ENCODE results near the gene PCDHB14.
"Not testable (repeated sequence)": the region's sequence is repeated elsewhere in the genome, so short reads cannot be mapped to it uniquely, and the experiment has no call there.

The PCDHB14 gene

DNA sequence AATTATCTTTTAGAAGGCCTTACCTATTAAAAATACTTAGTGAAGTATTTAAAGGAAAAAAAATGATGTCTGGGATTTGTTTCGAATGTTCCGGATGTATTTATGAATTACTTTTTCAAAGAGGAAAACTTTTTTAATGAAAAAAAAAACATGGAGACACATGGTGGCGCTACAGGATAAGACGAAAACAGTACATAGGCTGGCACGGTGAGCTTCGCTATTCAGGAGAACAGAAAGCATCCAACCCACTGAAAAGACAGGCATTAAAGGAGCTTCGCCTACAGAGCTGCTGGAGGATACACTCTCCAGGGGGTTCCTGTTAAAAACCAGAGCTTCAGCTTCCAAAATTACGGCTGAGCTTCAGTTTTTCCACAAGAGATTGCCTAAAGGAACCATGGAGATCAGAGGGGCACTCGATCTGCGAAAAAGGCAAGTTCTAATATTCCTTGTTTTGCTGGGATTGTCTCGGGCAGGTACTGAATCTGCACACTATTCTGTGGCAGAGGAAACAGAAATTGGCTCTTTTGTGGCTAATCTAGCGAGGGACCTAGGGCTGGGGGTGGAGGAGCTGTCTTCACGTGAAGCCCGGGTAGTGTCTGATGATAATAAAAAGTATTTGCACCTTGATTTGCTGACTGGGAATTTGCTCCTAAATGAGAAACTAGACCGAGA, at the start of gene PCDHB14:
Gene PCDHB14, plus strand, starts transcription at position 232 of the 672 bp plus-strand sequence. Its CDS starts 163 bp downstream, at position 395.
- no peak for DNase-seq (ENCODE audit: low read depth in 2 of 2)

DNA sequence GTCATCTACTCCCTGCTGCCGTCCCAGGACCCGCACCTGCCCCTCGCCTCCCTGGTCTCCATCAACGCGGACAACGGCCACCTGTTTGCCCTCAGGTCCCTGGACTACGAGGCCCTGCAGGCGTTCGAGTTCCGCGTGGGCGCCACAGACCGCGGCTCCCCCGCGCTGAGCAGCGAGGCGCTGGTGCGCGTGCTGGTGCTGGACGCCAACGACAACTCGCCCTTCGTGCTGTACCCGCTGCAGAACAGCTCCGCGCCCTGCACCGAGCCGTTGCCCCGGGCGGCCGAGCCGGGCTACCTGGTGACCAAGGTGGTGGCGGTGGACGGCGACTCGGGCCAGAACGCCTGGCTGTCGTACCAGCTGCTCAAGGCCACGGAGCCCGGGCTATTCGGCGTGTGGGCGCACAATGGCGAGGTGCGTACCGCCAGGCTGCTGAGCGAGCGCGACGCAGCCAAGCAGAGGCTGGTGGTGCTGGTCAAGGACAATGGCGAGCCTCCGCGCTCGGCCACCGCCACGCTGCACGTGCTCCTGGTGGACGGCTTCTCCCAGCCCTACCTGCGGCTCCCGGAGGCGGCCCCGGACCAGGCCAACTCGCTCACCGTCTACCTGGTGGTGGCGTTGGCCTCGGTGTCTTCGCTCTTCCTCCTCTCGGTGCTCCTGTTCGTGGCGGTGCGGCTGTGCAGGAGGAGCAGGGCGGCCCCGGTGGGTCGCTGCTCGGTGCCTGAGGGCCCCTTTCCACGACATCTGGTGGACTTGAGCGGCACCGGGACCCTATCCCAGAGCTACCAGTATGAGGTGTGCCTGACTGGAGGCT, 48.6 kb upstream of the PCDHB14 start:
- not testable (repeated sequence) for DNase-seq (ENCODE audit: low read depth in 2 of 2)

DNA sequence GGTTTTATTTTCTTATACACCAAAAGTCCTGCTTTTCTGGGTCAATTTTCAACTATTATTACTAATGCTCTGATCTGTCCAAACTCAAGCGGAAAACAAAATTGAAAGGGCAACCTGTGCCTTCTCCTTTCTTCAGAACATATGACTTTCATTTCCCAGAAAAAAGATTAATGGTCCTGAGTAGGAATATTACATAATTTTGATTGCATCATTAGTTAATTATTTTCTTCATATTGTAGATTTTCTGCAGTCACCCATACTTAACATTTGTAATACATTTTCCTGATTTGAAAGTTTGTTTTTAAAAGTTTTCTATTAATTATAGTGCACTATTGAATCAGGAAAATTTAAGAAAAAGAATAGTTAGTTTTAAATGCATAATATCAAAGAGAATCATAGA, 47.2 kb upstream of the PCDHB14 start:
- DNase-seq (ENCODE audit: low read depth in 2 of 2), result no peak

DNA sequence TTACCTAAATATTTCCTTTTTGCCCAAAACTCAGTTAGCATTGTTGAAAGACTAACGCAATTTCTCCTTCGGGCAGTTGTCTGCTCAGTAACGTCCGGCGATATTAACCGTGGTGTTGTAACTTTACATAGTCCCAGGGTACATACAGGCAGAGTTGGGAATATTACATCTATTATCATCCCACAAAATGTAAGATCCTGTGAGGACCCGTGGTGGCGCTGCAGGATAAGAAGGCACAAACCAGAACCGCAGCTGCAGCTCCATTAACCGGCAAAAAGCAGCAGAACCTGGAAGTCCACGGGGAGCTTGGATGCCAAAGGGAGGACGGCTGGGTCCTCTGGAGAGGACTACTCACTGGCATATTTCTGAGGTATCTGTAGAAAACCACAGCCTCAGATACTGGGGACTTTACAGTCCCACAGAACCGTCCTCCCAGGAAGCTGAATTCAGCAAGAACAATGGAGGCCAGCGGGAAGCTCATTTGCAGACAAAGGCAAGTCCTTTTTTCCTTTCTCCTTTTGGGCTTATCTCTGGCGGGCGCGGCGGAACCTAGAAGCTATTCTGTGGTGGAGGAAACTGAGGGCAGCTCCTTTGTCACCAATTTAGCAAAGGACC, 45.5 kb upstream of the PCDHB14 start, which contains the start of gene PCDHB8:
Gene PCDHB8, plus strand, starts transcription at position 214 of the 615 bp plus-strand sequence. Its CDS starts 245 bp downstream, at position 459.
- not testable (repeated sequence) for DNase-seq (ENCODE audit: low read depth in 2 of 2)

- not testable (repeated sequence) for DNase-seq (ENCODE audit: low read depth in 2 of 2)
These were observed 43.8 kb upstream of the PCDHB14 start for GRCh38 chr5:141179371-141179770.

DNA sequence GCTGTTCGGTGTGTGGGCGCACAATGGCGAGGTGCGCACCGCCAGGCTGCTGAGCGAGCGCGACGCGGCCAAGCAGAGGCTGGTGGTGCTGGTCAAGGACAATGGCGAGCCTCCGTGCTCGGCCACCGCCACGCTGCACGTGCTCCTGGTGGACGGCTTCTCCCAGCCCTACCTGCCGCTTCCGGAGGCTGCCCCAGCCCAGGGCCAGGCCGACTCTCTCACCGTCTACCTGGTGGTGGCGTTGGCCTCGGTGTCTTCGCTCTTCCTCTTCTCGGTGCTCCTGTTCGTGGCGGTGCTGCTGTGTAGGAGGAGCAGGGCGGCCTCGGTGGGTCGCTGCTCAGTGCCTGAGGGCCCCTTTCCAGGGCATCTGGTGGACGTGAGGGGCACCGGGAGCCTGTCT, 43.3 kb upstream of the PCDHB14 start:
- not testable (repeated sequence) for DNase-seq (ENCODE audit: low read depth in 2 of 2)

DNA sequence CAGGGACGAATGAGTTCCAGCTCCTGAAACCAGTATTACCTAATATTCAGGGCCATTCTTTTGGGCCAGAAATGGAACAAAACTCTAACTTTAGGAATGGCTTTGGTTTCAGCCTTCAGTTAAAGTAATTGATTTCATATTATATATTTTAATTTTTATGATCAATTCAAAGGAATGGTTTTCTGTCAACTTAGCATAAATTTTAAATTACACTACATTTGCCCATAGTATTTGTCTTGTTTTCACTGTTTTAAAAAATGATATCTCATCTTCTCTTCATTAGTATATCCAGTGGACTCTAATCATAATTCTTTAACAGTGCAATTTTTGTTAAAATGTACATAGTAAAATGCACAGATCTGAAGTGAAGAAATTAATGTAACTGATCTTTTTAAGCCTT, 42.8 kb upstream of the PCDHB14 start:
- no peak for DNase-seq (ENCODE audit: low read depth in 2 of 2)

GRCh38 chr5:141182248-141182647, 40.9 kb upstream of the PCDHB14 start, which contains the start of gene PCDHB16:
TSS of gene PCDHB16 (plus strand) at chr5:141182387. CDS start at chr5:141182560, 173 bp downstream.
- no peak for DNase-seq (ENCODE audit: low read depth in 2 of 2)

GRCh38 chr5:141184117-141184855, 38.9 kb upstream of the PCDHB14 start:
- DNase-seq (ENCODE audit: low read depth in 2 of 2), result not testable (repeated sequence)

- no peak for DNase-seq (ENCODE audit: low read depth in 2 of 2)
These were observed 36.1 kb upstream of the PCDHB14 start, which contains the start of gene PCDHB9 for GRCh38 chr5:141186897-141187512. TSS of gene PCDHB9 (plus strand) at chr5:141187161. CDS start at chr5:141187319, 158 bp downstream.

- not testable (repeated sequence) for DNase-seq (ENCODE audit: low read depth in 2 of 2)
These were observed 34.5 kb upstream of the PCDHB14 start for GRCh38 chr5:141188682-141189081.

- DNase-seq (ENCODE audit: low read depth in 2 of 2), result not testable (repeated sequence)
These were observed 34.0 kb upstream of the PCDHB14 start for GRCh38 chr5:141189131-141189530.

DNA sequence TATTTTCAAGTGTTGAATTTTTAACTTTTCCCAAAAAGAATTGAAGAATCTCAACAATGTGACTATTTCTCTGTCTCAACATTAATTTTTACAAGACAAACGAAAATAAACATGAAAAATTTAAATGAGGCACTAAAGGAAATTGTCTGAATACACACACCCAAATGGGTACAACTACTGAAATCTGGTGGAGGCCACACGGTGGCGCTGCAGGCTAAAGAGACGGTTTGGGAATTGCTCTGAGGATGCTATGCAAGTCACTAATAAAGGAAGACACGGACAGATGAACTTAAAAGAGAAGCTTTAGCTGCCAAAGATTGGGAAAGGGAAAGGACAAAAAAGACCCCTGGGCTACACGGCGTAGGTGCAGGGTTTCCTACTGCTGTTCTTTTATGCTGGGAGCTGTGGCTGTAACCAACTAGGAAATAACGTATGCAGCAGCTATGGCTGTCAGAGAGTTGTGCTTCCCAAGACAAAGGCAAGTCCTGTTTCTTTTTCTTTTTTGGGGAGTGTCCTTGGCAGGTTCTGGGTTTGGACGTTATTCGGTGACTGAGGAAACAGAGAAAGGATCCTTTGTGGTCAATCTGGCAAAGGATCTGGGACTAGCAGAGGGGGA, 30.9 kb upstream of the PCDHB14 start, which contains the start of gene PCDHB10:
Gene PCDHB10, plus strand, starts transcription at position 244 of the 616 bp plus-strand sequence. Its CDS starts 200 bp downstream, at position 444.
- DNase-seq (ENCODE audit: low read depth in 2 of 2), result no peak

DNA sequence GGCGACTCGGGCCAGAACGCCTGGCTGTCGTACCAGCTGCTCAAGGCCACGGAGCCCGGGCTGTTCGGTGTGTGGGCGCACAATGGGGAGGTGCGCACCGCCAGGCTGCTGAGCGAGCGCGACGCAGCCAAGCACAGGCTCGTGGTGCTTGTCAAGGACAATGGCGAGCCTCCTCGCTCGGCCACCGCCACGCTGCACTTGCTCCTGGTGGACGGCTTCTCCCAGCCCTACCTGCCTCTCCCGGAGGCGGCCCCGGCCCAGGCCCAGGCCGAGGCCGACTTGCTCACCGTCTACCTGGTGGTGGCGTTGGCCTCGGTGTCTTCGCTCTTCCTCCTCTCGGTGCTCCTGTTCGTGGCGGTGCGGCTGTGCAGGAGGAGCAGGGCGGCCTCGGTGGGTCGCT, 28.8 kb upstream of the PCDHB14 start:
- DNase-seq (ENCODE audit: low read depth in 2 of 2), result not testable (repeated sequence)

- no peak for DNase-seq (ENCODE audit: low read depth in 2 of 2)
These were observed 26.8 kb upstream of the PCDHB14 start for GRCh38 chr5:141196363-141196762.

- DNase-seq (ENCODE audit: low read depth in 2 of 2), result no peak
These were observed 23.5 kb upstream of the PCDHB14 start, which contains the start of gene PCDHB11 for GRCh38 chr5:141199359-141200235. TSS of gene PCDHB11 (plus strand) at chr5:141199627. CDS start at chr5:141199775, 148 bp downstream.

DNA sequence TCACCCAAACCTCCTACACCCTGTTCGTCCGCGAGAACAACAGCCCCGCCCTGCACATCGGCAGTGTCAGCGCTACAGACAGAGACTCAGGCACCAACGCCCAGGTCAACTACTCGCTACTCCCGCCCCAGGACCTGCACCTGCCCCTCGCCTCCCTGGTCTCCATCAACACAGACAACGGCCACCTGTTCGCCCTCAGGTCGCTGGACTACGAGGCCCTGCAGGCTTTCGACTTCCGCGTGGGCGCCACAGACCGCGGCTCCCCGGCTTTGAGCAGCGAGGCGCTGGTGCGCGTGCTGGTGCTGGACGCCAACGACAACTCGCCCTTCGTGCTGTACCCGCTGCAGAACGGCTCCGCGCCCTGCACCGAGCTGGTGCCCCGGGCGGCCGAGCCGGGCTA, 22.0 kb upstream of the PCDHB14 start:
- not testable (repeated sequence) for DNase-seq (ENCODE audit: low read depth in 2 of 2)

DNA sequence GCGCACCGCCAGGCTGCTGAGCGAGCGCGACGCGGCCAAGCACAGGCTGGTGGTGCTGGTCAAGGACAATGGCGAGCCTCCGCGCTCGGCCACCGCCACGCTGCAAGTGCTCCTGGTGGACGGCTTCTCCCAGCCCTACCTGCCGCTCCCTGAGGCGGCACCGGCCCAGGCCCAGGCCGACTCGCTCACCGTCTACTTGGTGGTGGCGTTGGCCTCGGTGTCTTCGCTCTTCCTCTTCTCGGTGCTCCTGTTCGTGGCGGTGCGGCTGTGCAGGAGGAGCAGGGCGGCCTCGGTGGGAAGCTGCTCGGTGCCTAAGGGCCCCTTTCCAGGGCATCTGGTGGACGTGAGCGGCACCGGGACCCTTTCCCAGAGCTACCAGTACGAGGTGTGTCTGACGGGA, 21.5 kb upstream of the PCDHB14 start:
- not testable (repeated sequence) for DNase-seq (ENCODE audit: low read depth in 2 of 2)

DNA sequence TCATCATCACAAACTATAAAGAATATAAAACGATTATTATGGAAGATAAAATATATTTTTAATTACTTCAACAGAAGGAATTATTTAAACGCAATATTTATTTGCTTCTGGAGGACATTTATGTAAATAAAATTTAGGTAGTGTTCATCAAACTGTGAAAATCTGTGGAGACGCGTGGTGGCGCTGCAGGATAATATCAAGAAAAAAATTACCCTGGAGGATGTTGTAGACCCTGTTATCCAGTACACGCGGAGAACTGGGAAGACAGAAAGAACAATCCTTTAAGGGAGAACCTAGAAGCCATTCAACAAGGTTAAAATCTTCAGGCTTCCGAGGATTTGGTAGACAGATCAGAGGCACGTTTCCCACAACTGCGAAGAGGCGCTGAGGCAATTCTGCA, 14.7 kb upstream of the PCDHB14 start, which contains the start of gene PCDHB12:
Gene PCDHB12, plus strand, starts transcription at position 242 of the 400 bp plus-strand sequence. CDS start 189 bp downstream, outside the sequence.
- no peak for DNase-seq (ENCODE audit: low read depth in 2 of 2)

All from fibroblast of skin of left biceps (primary cell).